ENCODE results near the gene DDAH2. TPM values are rescaled to one million over a fixed set of nuclear protein-coding genes. Genes with fewer than 3 reads are reported as not detected.

The DDAH2 gene
- polyA plus RNA-seq, 3 donors, result 29.8 to 56.0 (median 30.6) TPM

DNA sequence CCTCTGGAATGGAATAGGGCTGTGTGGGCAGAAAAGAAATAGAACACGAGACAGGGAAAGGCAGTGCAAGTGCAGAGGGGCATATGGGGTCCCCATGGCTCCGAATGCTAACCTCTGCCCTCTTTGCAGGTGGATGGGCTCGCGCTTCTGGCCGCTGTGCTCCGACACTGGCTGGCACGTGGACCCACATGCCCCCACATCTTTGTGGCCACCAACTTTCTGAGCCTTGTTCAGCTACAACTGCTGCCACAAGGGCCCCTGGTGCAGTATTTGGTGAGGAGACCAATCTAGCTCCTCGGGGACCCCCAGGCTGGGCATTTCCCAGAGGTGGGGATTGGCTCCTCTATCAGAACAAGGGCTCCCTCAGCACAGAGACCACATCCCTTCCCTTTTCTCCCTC is 32.2 kb upstream of the DDAH2 start:
- 93% methylated on average over 6 of the region's 8 CpGs for WGBS (ENCODE audit: insufficient coverage)
- no peaks in the 10 kb centered on the region for H3K9me3 ChIP-seq (replicated peaks in 1 of 2; ENCODE audit: control insufficient read depth in 1 of 2, insufficient read depth in 1 of 2, low read length in 2 of 2)
- no peak overlapping the region for H3K27ac Mint-ChIP-seq
- H3K27me3 Mint-ChIP-seq (ENCODE audit: low read depth in 3 of 3), result peaks cover 1 to 10% (median 1%) of the 10 kb centered on the region in 3 donors
- no peak overlapping the region for H3K4me3 ChIP-seq (replicated peaks in 1 of 3; ENCODE audit: low read depth in 2 of 3, low read length in 3 of 3)
- no peaks in the 10 kb centered on the region for H3K79me2 ChIP-seq (ENCODE audit: insufficient read depth, low read length)
- H3K9me3 Mint-ChIP-seq, result no peaks in the 10 kb centered on the region
- DNase-seq, result no peak
- H3K4me1 ChIP-seq (ENCODE audit: control insufficient read depth in 1 of 2, insufficient read depth in 2 of 2, low read length in 2 of 2), result no peaks in the 10 kb centered on the region
- H3K27me3 ChIP-seq (ENCODE audit: control insufficient read depth in 2 of 2, insufficient read depth in 2 of 2, low read length in 2 of 2), result no peaks in the 10 kb centered on the region
- H3K4me3 Mint-ChIP-seq, result no peak overlapping the region
- no peaks in the 10 kb centered on the region for H4K20me1 ChIP-seq (ENCODE audit: insufficient read depth, low read length)
- H2AFZ ChIP-seq (ENCODE audit: insufficient read depth, low read depth, low read length, poor library complexity, severe bottlenecking), result no peak overlapping the region
- H3K36me3 ChIP-seq (replicated peaks in 1 of 2; ENCODE audit: control insufficient read depth in 1 of 2, insufficient read depth in 2 of 2, low read length in 2 of 2), result peaks cover 18 to 50% of the 10 kb centered on the region in 2 donors
- TF ChIP-seq, protein P1, sequence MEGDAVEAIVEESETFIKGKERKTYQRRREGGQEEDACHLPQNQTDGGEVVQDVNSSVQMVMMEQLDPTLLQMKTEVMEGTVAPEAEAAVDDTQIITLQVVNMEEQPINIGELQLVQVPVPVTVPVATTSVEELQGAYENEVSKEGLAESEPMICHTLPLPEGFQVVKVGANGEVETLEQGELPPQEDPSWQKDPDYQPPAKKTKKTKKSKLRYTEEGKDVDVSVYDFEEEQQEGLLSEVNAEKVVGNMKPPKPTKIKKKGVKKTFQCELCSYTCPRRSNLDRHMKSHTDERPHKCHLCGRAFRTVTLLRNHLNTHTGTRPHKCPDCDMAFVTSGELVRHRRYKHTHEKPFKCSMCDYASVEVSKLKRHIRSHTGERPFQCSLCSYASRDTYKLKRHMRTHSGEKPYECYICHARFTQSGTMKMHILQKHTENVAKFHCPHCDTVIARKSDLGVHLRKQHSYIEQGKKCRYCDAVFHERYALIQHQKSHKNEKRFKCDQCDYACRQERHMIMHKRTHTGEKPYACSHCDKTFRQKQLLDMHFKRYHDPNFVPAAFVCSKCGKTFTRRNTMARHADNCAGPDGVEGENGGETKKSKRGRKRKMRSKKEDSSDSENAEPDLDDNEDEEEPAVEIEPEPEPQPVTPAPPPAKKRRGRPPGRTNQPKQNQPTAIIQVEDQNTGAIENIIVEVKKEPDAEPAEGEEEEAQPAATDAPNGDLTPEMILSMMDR (IDR thresholded peaks at IDR 0.05), result no peak
- no peaks in the 10 kb centered on the region for H3K4me1 Mint-ChIP-seq
- H3K4me2 ChIP-seq (replicated peaks; ENCODE audit: extremely low read depth, low read length, poor library complexity, severe bottlenecking), result no peak overlapping the region
- intact Hi-C loops (cut with micrococcal nuclease), result no loop called here
- peaks cover 37 to 56% of the 10 kb centered on the region in 2 donors for H3K36me3 Mint-ChIP-seq
- no peak overlapping the region for H3K9ac ChIP-seq (ENCODE audit: insufficient read depth, low read length, poor library complexity, severe bottlenecking)
- no peak overlapping the region for H3K27ac ChIP-seq (ENCODE audit: low read depth in 1 of 2, low read length in 2 of 2)

DNA sequence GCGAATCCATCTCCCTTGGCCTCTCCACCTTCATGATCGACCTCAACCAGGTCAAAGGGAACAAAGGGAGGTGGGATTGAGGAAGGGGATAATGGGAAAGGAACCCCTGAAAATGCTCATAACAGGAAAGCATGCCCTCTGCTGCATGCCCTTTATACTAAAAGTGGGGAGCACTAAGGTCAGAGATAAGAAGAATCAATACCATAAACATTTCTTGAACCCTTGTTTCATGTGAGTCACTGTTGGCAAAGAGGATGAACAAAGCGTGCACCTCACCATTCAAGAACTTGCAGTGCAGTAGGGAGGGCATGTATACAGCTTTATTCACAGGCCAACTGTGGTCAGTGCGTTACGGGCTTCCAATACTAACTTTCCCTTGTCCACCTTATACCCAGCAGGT is 31.7 kb upstream of the DDAH2 start:
- TF ChIP-seq, protein P1 (IDR thresholded peaks at IDR 0.05), result no peak
- H3K79me2 ChIP-seq (ENCODE audit: insufficient read depth, low read length), result no peaks in the 10 kb centered on the region
- peaks cover 37 to 56% of the 10 kb centered on the region in 2 donors for H3K36me3 Mint-ChIP-seq
- no peak overlapping the region for H3K4me3 Mint-ChIP-seq
- H3K27ac ChIP-seq (ENCODE audit: low read depth in 1 of 2, low read length in 2 of 2), result no peak overlapping the region
- H3K27me3 ChIP-seq (ENCODE audit: control insufficient read depth in 2 of 2, insufficient read depth in 2 of 2, low read length in 2 of 2), result no peaks in the 10 kb centered on the region
- no peaks in the 10 kb centered on the region for H3K9me3 Mint-ChIP-seq
- peak overlapping the region in 3 of 7 donors; percentile 10 to 54 (median 37) for H3K27ac Mint-ChIP-seq
- H3K4me1 ChIP-seq (ENCODE audit: control insufficient read depth in 1 of 2, insufficient read depth in 2 of 2, low read length in 2 of 2), result no peaks in the 10 kb centered on the region
- no peak overlapping the region for H2AFZ ChIP-seq (ENCODE audit: insufficient read depth, low read depth, low read length, poor library complexity, severe bottlenecking)
- no peak overlapping the region for H3K4me2 ChIP-seq (replicated peaks; ENCODE audit: extremely low read depth, low read length, poor library complexity, severe bottlenecking)
- H3K4me1 Mint-ChIP-seq, result no peaks in the 10 kb centered on the region
- intact Hi-C loops (cut with micrococcal nuclease), result no loop called here
- no peak for DNase-seq
- no peaks in the 10 kb centered on the region for H4K20me1 ChIP-seq (ENCODE audit: insufficient read depth, low read length)
- no peak overlapping the region for H3K4me3 ChIP-seq (replicated peaks in 1 of 3; ENCODE audit: low read depth in 2 of 3, low read length in 3 of 3)
- WGBS (ENCODE audit: insufficient coverage), result 100% methylated on average over 1 of the region's 5 CpGs
- H3K9me3 ChIP-seq (replicated peaks in 1 of 2; ENCODE audit: control insufficient read depth in 1 of 2, insufficient read depth in 1 of 2, low read length in 2 of 2), result no peaks in the 10 kb centered on the region
- peaks cover 18 to 50% of the 10 kb centered on the region in 2 donors for H3K36me3 ChIP-seq (replicated peaks in 1 of 2; ENCODE audit: control insufficient read depth in 1 of 2, insufficient read depth in 2 of 2, low read length in 2 of 2)
- H3K27me3 Mint-ChIP-seq (ENCODE audit: low read depth in 3 of 3), result peaks cover 1 to 4% (median 1%) of the 10 kb centered on the region in 3 donors
- H3K9ac ChIP-seq (ENCODE audit: insufficient read depth, low read length, poor library complexity, severe bottlenecking), result no peak overlapping the region
